ENCODE measurements around the gene RNU1-4.
"Not testable (repeated sequence)": the region's sequence is repeated elsewhere in the genome, so short reads cannot be mapped to it uniquely, and the experiment has no call there.

Gene RNU1-4

GRCh38 chr1:16724718-16725438, 15.4 kb upstream of the RNU1-4 start:
- DNase-seq (ENCODE audit: low read depth): no peak

GRCh38 chr1:16725439-16726245, 14.7 kb upstream of the RNU1-4 start:
- not testable (repeated sequence) for H3K4me3 ChIP-seq (ENCODE audit: low read depth, low read length); DNase-seq (ENCODE audit: low read depth)

More at GRCh38 chr1:16724718-16725438, 15.4 kb upstream of the RNU1-4 start:
- H3K4me3 ChIP-seq (ENCODE audit: low read depth, low read length): no peak overlapping the region

GRCh38 chr1:16727190-16728111, 12.9 kb upstream of the RNU1-4 start:
- peak; percentile 4 for DNase-seq (ENCODE audit: low read depth)
- H3K4me3 ChIP-seq (ENCODE audit: low read depth, low read length): no peak overlapping the region

GRCh38 chr1:16728243-16728949, 11.9 kb upstream of the RNU1-4 start:
- DNase-seq (ENCODE audit: low read depth): not testable (repeated sequence)

GRCh38 chr1:16732254-16732896, 7.9 kb upstream of the RNU1-4 start:
- H3K4me3 ChIP-seq (ENCODE audit: low read depth, low read length); DNase-seq (ENCODE audit: low read depth): not testable (repeated sequence)

More at GRCh38 chr1:16728243-16728949, 11.9 kb upstream of the RNU1-4 start:
- H3K4me3 ChIP-seq (ENCODE audit: low read depth, low read length): not testable (repeated sequence)

GRCh38 chr1:16741230-16741629, 914 bp downstream of the RNU1-4 start:
- not testable (repeated sequence) for H3K4me3 ChIP-seq (ENCODE audit: low read depth, low read length); DNase-seq (ENCODE audit: low read depth)

GRCh38 chr1:16747660-16748059, 7.3 kb downstream of the RNU1-4 start:
- not testable (repeated sequence) for DNase-seq (ENCODE audit: low read depth); H3K4me3 ChIP-seq (ENCODE audit: low read depth, low read length)

GRCh38 chr1:16748710-16749109, 8.4 kb downstream of the RNU1-4 start:
- not testable (repeated sequence) for H3K4me3 ChIP-seq (ENCODE audit: low read depth, low read length); DNase-seq (ENCODE audit: low read depth)

- H3K4me3 ChIP-seq (ENCODE audit: low read depth, low read length); DNase-seq (ENCODE audit: low read depth): not testable (repeated sequence)
Measured at GRCh38 chr1:16749910-16750888, 9.9 kb downstream of the RNU1-4 start.

- not testable (repeated sequence) for H3K4me3 ChIP-seq (ENCODE audit: low read depth, low read length); DNase-seq (ENCODE audit: low read depth)
Measured at GRCh38 chr1:16752770-16753169, 12.5 kb downstream of the RNU1-4 start.

GRCh38 chr1:16755385-16755784, 15.1 kb downstream of the RNU1-4 start:
- not testable (repeated sequence) for H3K4me3 ChIP-seq (ENCODE audit: low read depth, low read length); DNase-seq (ENCODE audit: low read depth)

GRCh38 chr1:16755932-16756331, 15.6 kb downstream of the RNU1-4 start:
- H3K4me3 ChIP-seq (ENCODE audit: low read depth, low read length); DNase-seq (ENCODE audit: low read depth): not testable (repeated sequence)

- H3K4me3 ChIP-seq (ENCODE audit: low read depth, low read length); DNase-seq (ENCODE audit: low read depth): not testable (repeated sequence)
Measured at GRCh38 chr1:16757574-16757973, 17.3 kb downstream of the RNU1-4 start.

- DNase-seq (ENCODE audit: low read depth): not testable (repeated sequence)
Measured at GRCh38 chr1:16758060-16758459, 17.7 kb downstream of the RNU1-4 start.

GRCh38 chr1:16759041-16759493, 18.8 kb downstream of the RNU1-4 start:
- DNase-seq (ENCODE audit: low read depth); H3K4me3 ChIP-seq (ENCODE audit: low read depth, low read length): not testable (repeated sequence)

More at GRCh38 chr1:16758060-16758459, 17.7 kb downstream of the RNU1-4 start:
- not testable (repeated sequence) for H3K4me3 ChIP-seq (ENCODE audit: low read depth, low read length)

GRCh38 chr1:16759650-16760455, 19.5 kb downstream of the RNU1-4 start:
- not testable (repeated sequence) for H3K4me3 ChIP-seq (ENCODE audit: low read depth, low read length); DNase-seq (ENCODE audit: low read depth)

All from skeletal muscle cell (primary cell).